OCI-LY3 (cell line): ENCODE measurements around the gene AGAP1.

ENCODE experiments used
- H2AFZ ChIP-seq: fragments of 200-600, 300-600 bp; shearing (Covaris generic); 2 replicates; pipeline ENCODE4 v1.6.0; 2014; ENCODE audit warnings: antibody characterized with exemption, low read depth, low read length
- H3K27ac ChIP-seq: fragments of 200-600, 300-600 bp; sonication (generic); 2 replicates; pipeline ENCODE4 v1.5.1; 2014; ENCODE audit warnings: mild to moderate bottlenecking, low read length, moderate library complexity, mixed read lengths
- H3K27me3 ChIP-seq: fragments of 200-600, 300-600 bp; sonication (generic); 2 replicates; pipeline ENCODE4 v1.6.1; 2014; ENCODE audit warnings: low read depth, low read length, mixed read lengths
- H3K36me3 ChIP-seq: fragments of 200-600, 300-600 bp; sonication (generic); replicated peaks from 2 replicates; pipeline ENCODE3; 2014; ENCODE audit warnings: low read depth, low read length, mixed read lengths
- H3K4me1 ChIP-seq: fragments of 300-600, 200-600 bp; sonication (generic); 2 replicates; pipeline ENCODE4 v1.6.1; 2014; ENCODE audit warnings: low read length, mixed read lengths
- H3K4me2 ChIP-seq: fragments of 200-600, 300-600 bp; sonication (generic); 2 replicates; pipeline ENCODE4 v1.6.1; 2014; ENCODE audit warnings: low read length, mixed read lengths
- H3K4me3 ChIP-seq: fragments of 300-600, 200-600 bp; sonication (generic); 2 replicates; pipeline ENCODE4 v1.5.1; 2014; ENCODE audit warnings: antibody characterized with exemption, mild to moderate bottlenecking, low read length, moderate library complexity
- H3K79me2 ChIP-seq: fragments of 300-600, 200-600 bp; shearing (Covaris generic); 2 replicates; pipeline ENCODE4 v1.6.1; 2014; ENCODE audit warnings: mild to moderate bottlenecking, low read length, mixed read lengths
- H3K9ac ChIP-seq: fragments of 300-600, 200-600 bp; shearing (Covaris generic); 2 replicates; pipeline ENCODE4 v1.6.0; 2014; ENCODE audit warnings: mild to moderate bottlenecking, low read length, moderate library complexity
- H3K9me3 ChIP-seq: fragments of 200-600, 300-600 bp; shearing (Covaris generic); 2 replicates; pipeline ENCODE4 v1.6.1; 2014; ENCODE audit warnings: low read length, mixed read lengths; ENCODE audit not compliant: insufficient read depth
- H4K20me1 ChIP-seq: fragments of 200-600, 300-600 bp; sonication (generic); 2 replicates; pipeline ENCODE4 v1.6.1; 2016; ENCODE audit warnings: low read length, mixed read lengths; ENCODE audit not compliant: insufficient read depth
- EZH2phosphoT487 ChIP-seq: fragments of 200-600 bp; shearing (Covaris generic); IDR thresholded peaks from 2 replicates; pipeline ENCODE4 v1.6.1; 2018; ENCODE audit warnings: antibody characterized with exemption, mixed run types, low read depth
- TF ChIP-seq, protein P1 (sequence below): fragments of 200-600, 300-600 bp; sonication (generic); IDR thresholded peaks from 2 replicates; pipeline ENCODE4 v1.5.1; 2014; ENCODE audit warnings: antibody characterized with exemption, low read length, low read depth

Gene AGAP1

DNA sequence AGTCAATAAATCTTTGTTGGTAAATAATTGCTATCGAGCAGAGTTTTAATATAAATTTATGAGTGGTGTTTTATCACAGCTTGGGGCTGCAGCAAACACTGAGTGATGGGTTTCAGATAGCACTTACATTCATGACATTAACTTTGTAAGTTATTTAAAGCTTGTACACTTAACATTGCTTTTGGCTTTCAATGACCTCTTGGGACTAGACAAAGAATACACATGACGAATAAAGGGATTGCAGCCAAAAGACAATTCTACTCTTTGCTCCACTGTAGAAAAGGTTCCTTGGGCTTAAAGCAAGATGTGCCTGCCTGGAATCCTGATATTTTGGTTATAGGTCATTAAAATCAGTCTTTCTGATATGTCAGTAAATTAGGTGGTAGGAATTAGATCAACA is 374.8 kb downstream of the AGAP1 start:
- no peaks in the 10 kb centered on the region for H3K27me3 ChIP-seq
- no peaks in the 10 kb centered on the region for H3K4me1 ChIP-seq
- H3K4me2 ChIP-seq: no peak overlapping the region
- H3K4me3 ChIP-seq: no peak overlapping the region
- H3K27ac ChIP-seq: no peak overlapping the region
- no peaks in the 10 kb centered on the region for H3K36me3 ChIP-seq
- no peaks in the 10 kb centered on the region for H3K79me2 ChIP-seq
- H4K20me1 ChIP-seq: no peaks in the 10 kb centered on the region
- no peaks in the 10 kb centered on the region for H3K9me3 ChIP-seq
- TF ChIP-seq EZH2phosphoT487: no peak
- TF ChIP-seq, protein P1, sequence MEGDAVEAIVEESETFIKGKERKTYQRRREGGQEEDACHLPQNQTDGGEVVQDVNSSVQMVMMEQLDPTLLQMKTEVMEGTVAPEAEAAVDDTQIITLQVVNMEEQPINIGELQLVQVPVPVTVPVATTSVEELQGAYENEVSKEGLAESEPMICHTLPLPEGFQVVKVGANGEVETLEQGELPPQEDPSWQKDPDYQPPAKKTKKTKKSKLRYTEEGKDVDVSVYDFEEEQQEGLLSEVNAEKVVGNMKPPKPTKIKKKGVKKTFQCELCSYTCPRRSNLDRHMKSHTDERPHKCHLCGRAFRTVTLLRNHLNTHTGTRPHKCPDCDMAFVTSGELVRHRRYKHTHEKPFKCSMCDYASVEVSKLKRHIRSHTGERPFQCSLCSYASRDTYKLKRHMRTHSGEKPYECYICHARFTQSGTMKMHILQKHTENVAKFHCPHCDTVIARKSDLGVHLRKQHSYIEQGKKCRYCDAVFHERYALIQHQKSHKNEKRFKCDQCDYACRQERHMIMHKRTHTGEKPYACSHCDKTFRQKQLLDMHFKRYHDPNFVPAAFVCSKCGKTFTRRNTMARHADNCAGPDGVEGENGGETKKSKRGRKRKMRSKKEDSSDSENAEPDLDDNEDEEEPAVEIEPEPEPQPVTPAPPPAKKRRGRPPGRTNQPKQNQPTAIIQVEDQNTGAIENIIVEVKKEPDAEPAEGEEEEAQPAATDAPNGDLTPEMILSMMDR: no peak
- H3K9ac ChIP-seq: no peak overlapping the region
- no peak overlapping the region for H2AFZ ChIP-seq

DNA sequence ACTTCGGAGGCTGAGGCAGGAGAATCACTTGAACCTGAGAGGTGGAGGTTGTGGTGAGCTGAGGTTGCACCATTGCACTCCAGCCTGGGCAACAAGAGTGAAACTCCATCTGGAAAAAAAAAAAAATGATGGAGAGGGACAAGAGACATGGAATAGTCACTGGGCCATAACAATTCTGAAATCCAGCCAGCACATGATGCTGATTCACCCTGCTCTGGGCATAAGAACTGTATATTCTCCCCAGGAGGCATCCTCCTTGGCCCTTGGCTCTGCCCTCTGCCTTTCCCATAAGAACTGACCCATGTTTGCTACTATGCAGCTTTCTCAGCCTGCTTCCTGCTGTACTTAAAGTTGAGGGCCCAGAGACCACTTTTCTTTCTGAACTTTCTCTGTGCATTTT is 376.7 kb downstream of the AGAP1 start:
- Histone ChIP-seq H3K4me1 (no peaks in the 10 kb centered on the region), H3K27me3 (no peaks in the 10 kb centered on the region), H3K79me2 (no peaks in the 10 kb centered on the region), H3K27ac (no peak overlapping the region), H3K4me2 (no peak overlapping the region), H2AFZ (no peak overlapping the region), H3K9me3 (no peaks in the 10 kb centered on the region), H3K9ac (no peak overlapping the region), H3K4me3 (no peak overlapping the region), H4K20me1 (no peaks in the 10 kb centered on the region), H3K36me3 (no peaks in the 10 kb centered on the region)
- TF ChIP-seq, protein P1: no peak
- TF ChIP-seq EZH2phosphoT487: no peak

DNA sequence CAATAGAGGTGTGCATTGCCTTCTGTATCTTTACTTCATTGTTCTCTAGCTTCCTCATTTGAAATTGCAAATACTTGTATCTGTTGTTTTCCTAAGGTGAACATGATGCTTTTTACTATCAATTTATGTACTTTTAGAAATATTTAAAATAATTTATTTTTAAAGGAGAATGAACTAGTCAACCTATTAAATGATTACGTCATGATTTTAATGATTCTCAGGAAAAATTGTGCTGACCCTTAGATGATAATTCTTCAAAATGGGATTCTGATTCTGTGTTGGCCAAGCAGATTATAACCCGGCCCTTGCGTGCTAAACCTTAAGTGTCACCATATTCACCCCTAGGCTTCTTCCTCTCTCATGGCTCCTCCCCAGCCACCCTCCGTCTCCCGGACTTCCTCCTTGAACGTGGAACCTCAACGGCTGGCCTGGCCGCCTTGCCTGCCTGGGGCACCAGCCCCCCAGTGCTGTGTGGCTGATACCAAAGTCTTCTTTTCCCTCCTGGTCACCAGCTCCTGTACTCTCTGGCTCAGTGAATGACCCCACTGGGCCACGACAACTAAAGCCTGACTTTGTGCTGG is 382.3 kb downstream of the AGAP1 start:
- Histone ChIP-seq H4K20me1 (no peaks in the 10 kb centered on the region), H3K27me3 (no peaks in the 10 kb centered on the region), H2AFZ (no peak overlapping the region), H3K36me3 (no peaks in the 10 kb centered on the region), H3K27ac (no peak overlapping the region), H3K9ac (no peak overlapping the region), H3K9me3 (no peaks in the 10 kb centered on the region), H3K79me2 (no peaks in the 10 kb centered on the region), H3K4me2 (no peak overlapping the region), H3K4me1 (no peaks in the 10 kb centered on the region), H3K4me3 (no peak overlapping the region)
- TF ChIP-seq EZH2phosphoT487: no peak
- TF ChIP-seq, protein P1: no peak

DNA sequence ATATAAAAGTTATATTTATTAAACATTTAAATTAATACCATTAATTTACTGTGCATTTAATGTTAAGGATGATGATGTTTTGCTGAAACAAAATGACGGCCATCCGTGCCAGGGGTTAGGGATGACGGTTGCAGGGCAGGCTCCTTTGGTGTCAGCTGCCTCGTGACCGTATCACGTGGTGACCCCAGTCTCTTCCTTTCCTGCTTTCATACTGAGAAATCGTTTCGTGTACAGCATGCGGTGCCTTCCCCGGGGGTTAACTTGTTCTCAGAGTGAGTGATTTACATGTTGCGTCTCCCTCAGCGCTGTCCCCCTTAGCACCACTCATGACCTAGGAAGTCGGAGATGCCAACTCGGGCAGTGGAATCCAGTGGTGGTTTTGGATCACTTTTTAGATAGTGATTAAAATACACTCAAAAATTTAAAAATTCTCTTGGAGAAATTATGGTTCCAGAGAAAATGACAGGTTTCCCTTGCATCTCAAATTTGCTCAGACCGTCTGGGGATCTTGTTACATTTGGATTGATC is 383.5 kb downstream of the AGAP1 start:
- TF ChIP-seq, protein P1: no peak
- no peak for TF ChIP-seq EZH2phosphoT487
- H3K4me3 ChIP-seq: no peak overlapping the region

More for the DNA sequence above, 383.5 kb downstream of the AGAP1 start:
- Histone ChIP-seq H3K36me3 (no peaks in the 10 kb centered on the region), H3K4me2 (no peak overlapping the region), H4K20me1 (no peaks in the 10 kb centered on the region), H3K27ac (no peak overlapping the region), H2AFZ (no peak overlapping the region), H3K27me3 (no peaks in the 10 kb centered on the region), H3K4me1 (no peaks in the 10 kb centered on the region), H3K9me3 (no peaks in the 10 kb centered on the region), H3K79me2 (no peaks in the 10 kb centered on the region), H3K9ac (no peak overlapping the region)
